GM23338 (cell line): ENCODE results near the gene GPR152. TPM values are rescaled to one million over a fixed set of nuclear protein-coding genes. Genes with fewer than 3 reads are reported as not detected.
A peak's percentile ranks its signal among the peaks of the same experiment; 100 is the strongest.

Experiments
- ATAC-seq: fragments of 200-7000 bp; cut with Tn5 transposase; 3 replicates; pipeline ENCODE4 v1.9.1; 2020
- DNase-seq: peaks from one replicate; pipeline ENCODE4 v3.0.0-alpha.2; 2015; ENCODE audit warnings: low spot score
- H2AFZ ChIP-seq: fragments of 200-600 bp; sonication (generic); 2 replicates; pipeline ENCODE4 v1.8.0; 2016; ENCODE audit warnings: antibody characterized with exemption, mild to moderate bottlenecking, moderate library complexity
- H3F3A ChIP-seq: fragments of 200-600 bp; sonication (generic); replicated peaks from 2 replicates; pipeline ENCODE4 v1.8.0; 2017; ENCODE audit warnings: antibody characterized with exemption, mixed run types, low read depth
- H3K27ac ChIP-seq: fragments of 200-600 bp; sonication (generic); 2 replicates; pipeline ENCODE4 v1.6.1; 2016; ENCODE audit warnings: low read depth
- H3K27me3 ChIP-seq: fragments of 200-600 bp; sonication (generic); 2 replicates; pipeline ENCODE4 v1.8.0; 2016; ENCODE audit warnings: mild to moderate bottlenecking, mixed run types, moderate library complexity; ENCODE audit not compliant: insufficient read depth
- H3K36me3 ChIP-seq: fragments of 200-600 bp; sonication (generic); 2 replicates; pipeline ENCODE4 v1.8.0; 2016; ENCODE audit warnings: mild to moderate bottlenecking; ENCODE audit not compliant: insufficient read depth
- H3K4me1 ChIP-seq: fragments of 200-600 bp; sonication (generic); 2 replicates; pipeline ENCODE4 v1.8.0; 2016; ENCODE audit warnings: mild to moderate bottlenecking, moderate library complexity; ENCODE audit not compliant: insufficient read depth
- H3K4me2 ChIP-seq: fragments of 200-600 bp; sonication (generic); 2 replicates; pipeline ENCODE4 v1.7.1; 2017; ENCODE audit warnings: mixed run types
- H3K4me3 ChIP-seq: fragments of 200-600 bp; sonication (generic); 2 replicates; pipeline ENCODE4 v1.6.1; 2016; ENCODE audit warnings: mixed run types
- H3K79me2 ChIP-seq: fragments of 200-600 bp; sonication (generic); replicated peaks from 2 replicates; pipeline ENCODE4 v1.8.0; 2017; ENCODE audit warnings: mild to moderate bottlenecking; ENCODE audit not compliant: insufficient read depth
- H3K9me2 ChIP-seq: fragments of 200-600 bp; sonication (generic); 2 replicates; pipeline ENCODE4 v1.8.0; 2017; ENCODE audit not compliant: insufficient read depth
- H4K20me1 ChIP-seq: fragments of 200-600 bp; sonication (generic); replicated peaks from 2 replicates; pipeline ENCODE4 v1.8.0; 2017; ENCODE audit warnings: mild to moderate bottlenecking; ENCODE audit not compliant: insufficient read depth
- H3K27ac Mint-ChIP-seq: 2 replicates; pipeline ENCODE4 v1.8.0; 2020; ENCODE audit warnings: inconsistent platforms, mild to moderate bottlenecking, moderate library complexity, mixed read lengths
- H3K27me3 Mint-ChIP-seq: 3 replicates; pipeline ENCODE4 v1.8.0; 2022; ENCODE audit warnings: low read depth, mild to moderate bottlenecking, moderate library complexity, mixed read lengths, inconsistent platforms; ENCODE audit not compliant: insufficient read depth, poor library complexity
- H3K36me3 Mint-ChIP-seq: 3 replicates; pipeline ENCODE4 v1.8.0; 2021; ENCODE audit warnings: low read depth, mild to moderate bottlenecking, inconsistent platforms, moderate library complexity, mixed read lengths
- H3K4me1 Mint-ChIP-seq: 3 replicates; pipeline ENCODE4 v1.8.0; 2020; ENCODE audit warnings: mild to moderate bottlenecking, inconsistent platforms, mixed read lengths
- H3K4me3 Mint-ChIP-seq: 3 replicates; pipeline ENCODE4 v1.8.0; 2021; ENCODE audit warnings: moderate library complexity, mild to moderate bottlenecking, inconsistent platforms, mixed read lengths
- H3K9me3 Mint-ChIP-seq: 3 replicates; pipeline ENCODE4 v1.8.0; 2020; ENCODE audit warnings: moderate library complexity, mild to moderate bottlenecking, inconsistent platforms, mixed read lengths
- EZH2phosphoT487 ChIP-seq: fragments of 200-600 bp; sonication (generic); IDR thresholded peaks from one replicate; pipeline ENCODE4 v1.8.1; 2018; ENCODE audit warnings: antibody characterized with exemption; ENCODE audit not compliant: unreplicated experiment
- JUNB ChIP-seq: IDR thresholded peaks from one replicate; pipeline ENCODE4 v1.6.1; 2016; ENCODE audit warnings: antibody characterized with exemption; ENCODE audit not compliant: unreplicated experiment
- NANOG ChIP-seq: IDR thresholded peaks from 2 replicates; pipeline ENCODE4 v1.6.1; 2016; ENCODE audit warnings: antibody characterized with exemption, borderline replicate concordance
- POLR2AphosphoS5 ChIP-seq: IDR thresholded peaks from 2 replicates; pipeline ENCODE4 v1.6.1; 2016; ENCODE audit warnings: antibody characterized with exemption, low read depth
- STAT1 ChIP-seq: IDR thresholded peaks from one replicate; pipeline ENCODE4 v1.6.1; 2016; ENCODE audit warnings: antibody characterized with exemption; ENCODE audit not compliant: unreplicated experiment
- ZNF331 ChIP-seq: fragments of 250-450 bp; sonication (Bioruptor Pico); IDR thresholded peaks from 2 replicates; pipeline ENCODE4 v1.5.0; 2020; ENCODE audit warnings: low read depth, mild to moderate bottlenecking, moderate library complexity
- ZNF462 ChIP-seq: fragments of 250-450 bp; sonication (Bioruptor Pico); IDR thresholded peaks from 2 replicates; pipeline ENCODE4 v1.5.0; 2020; ENCODE audit warnings: mild to moderate bottlenecking, moderate library complexity
- polyA plus RNA-seq: library from polyadenylated mRNA; unstranded; fragments of >200 nt; fragmentation: Nextera tagmentation; extraction: Ambion mirVana; gene quantifications from 2 replicates; pipeline ENCODE4 v1.2.1, GENCODE V29; 2016
- total RNA-seq: library from RNA; depleted of rRNA; stranded (reverse); fragments of >200 nt; shearing (Covaris generic); gene quantifications from 2 replicates; pipeline ENCODE4 v1.2.3, GENCODE V29; 2014

GPR152 gene
- total and polyA plus RNA-seq, 2 experiments from 2014 or later = not detected

GRCh38 chr11:67410369-67410831 is 42.1 kb downstream of the GPR152 start:
- no peaks in the 10 kb centered on the region for H4K20me1 ChIP-seq
- H3K9me3 Mint-ChIP-seq = no peaks in the 10 kb centered on the region
- H3F3A ChIP-seq = no peaks in the 10 kb centered on the region
- DNase-seq = no peak
- H3K79me2 ChIP-seq = no peaks in the 10 kb centered on the region
- H2AFZ ChIP-seq = no peak overlapping the region
- peaks cover 21% of the 10 kb centered on the region for H3K4me1 Mint-ChIP-seq
- H3K27me3 ChIP-seq = peaks cover 11% of the 10 kb centered on the region; the same call in 1 of the 2 replicates
- no peaks in the 10 kb centered on the region for H3K36me3 ChIP-seq
- H3K4me3 ChIP-seq = no peak overlapping the region
- no peaks in the 10 kb centered on the region for H3K36me3 Mint-ChIP-seq
- no peaks in the 10 kb centered on the region for H3K9me2 ChIP-seq
- H3K4me2 ChIP-seq = no peak overlapping the region
- peaks cover 4% of the 10 kb centered on the region; the same call in 1 of the 2 replicates for H3K4me1 ChIP-seq
- H3K27ac Mint-ChIP-seq = no peak overlapping the region
- peaks cover 36% of the 10 kb centered on the region for H3K27me3 Mint-ChIP-seq
- peak overlapping the region; percentile 37; the same call in 1 of the 3 replicates for H3K4me3 Mint-ChIP-seq
- H3K27ac ChIP-seq = no peak overlapping the region
- TF ChIP-seq NANOG = no peak
- TF ChIP-seq JUNB = no peak
- ATAC-seq = no peak

GRCh38 chr11:67409781-67410368 is 42.7 kb downstream of the GPR152 start:
- H3K36me3 Mint-ChIP-seq = no peaks in the 10 kb centered on the region
- no peaks in the 10 kb centered on the region for H4K20me1 ChIP-seq
- H3K27ac ChIP-seq = no peak overlapping the region
- peaks cover 21% of the 10 kb centered on the region for H3K4me1 Mint-ChIP-seq
- H3K27ac Mint-ChIP-seq = 0 out of 2 replicates have a peak overlapping the region, but pooled peaks have one; percentile 11
- no peaks in the 10 kb centered on the region for H3K36me3 ChIP-seq
- ATAC-seq = peak; percentile 90
- no peaks in the 10 kb centered on the region for H3F3A ChIP-seq
- TF ChIP-seq POLR2AphosphoS5 (0 out of 2 replicates have a peak, but pooled peaks have one; percentile 45), NANOG (no peak), EZH2phosphoT487 (no peak), ZNF331 (CRISPR knock-in tag) (no peak), STAT1 (no peak)
- no peaks in the 10 kb centered on the region for H3K79me2 ChIP-seq
- peaks cover 4% of the 10 kb centered on the region; the same call in 1 of the 2 replicates for H3K4me1 ChIP-seq
- H3K4me3 Mint-ChIP-seq = peak overlapping the region; percentile 37; the same call in 1 of the 3 replicates
- H3K27me3 Mint-ChIP-seq = peaks cover 37% of the 10 kb centered on the region
- peak; percentile 94 for DNase-seq
- no peaks in the 10 kb centered on the region for H3K9me3 Mint-ChIP-seq
- no peak overlapping the region for H2AFZ ChIP-seq
- H3K4me3 ChIP-seq = no peak overlapping the region
- peak overlapping the region; percentile 43; the same call in 1 of the 2 replicates for H3K4me2 ChIP-seq
- peaks cover 11% of the 10 kb centered on the region; the same call in 1 of the 2 replicates for H3K27me3 ChIP-seq
- H3K9me2 ChIP-seq = no peaks in the 10 kb centered on the region

GRCh38 chr11:67409261-67409666 is 43.3 kb downstream of the GPR152 start:
- Histone ChIP-seq H3K9me2 (no peaks in the 10 kb centered on the region), H3K79me2 (no peaks in the 10 kb centered on the region), H2AFZ (no peak overlapping the region), H3K27ac (no peak overlapping the region), H3K4me3 (no peak overlapping the region), H3K36me3 (no peaks in the 10 kb centered on the region), H3F3A (no peaks in the 10 kb centered on the region), H3K27me3 (peaks cover 10% of the 10 kb centered on the region; the same call in 1 of the 2 replicates), H4K20me1 (no peaks in the 10 kb centered on the region), H3K4me1 (peaks cover 4% of the 10 kb centered on the region; the same call in 1 of the 2 replicates), H3K4me2 (no peak overlapping the region)
- Mint-ChIP-seq H3K4me3 (no peak overlapping the region), H3K27me3 (peaks cover 33% of the 10 kb centered on the region), H3K36me3 (no peaks in the 10 kb centered on the region), H3K27ac (no peak overlapping the region), H3K4me1 (peaks cover 21% of the 10 kb centered on the region), H3K9me3 (no peaks in the 10 kb centered on the region)
- DNase-seq = no peak
- ATAC-seq = no peak
- no peak for TF ChIP-seq ZNF462 (CRISPR knock-in tag)
